SIG-M5 (cell line): ENCODE data around the gene PCYT1A.
A peak's percentile ranks its signal among the peaks of the same experiment; 100 is the strongest.
"Not testable (repeated sequence)": the region's sequence is repeated elsewhere in the genome, so short reads cannot be mapped to it uniquely, and the experiment has no call there.

Source experiments
- DNase-seq: peaks from one replicate; lab custom pipeline; 2025; lab: John Stamatoyannopoulos, UW

The PCYT1A gene

GRCh38 chr3:196287440-196288140 is at the start of gene PCYT1A:
Gene PCYT1A (minus strand): TSS chr3:196287726. CDS start chr3:196270531, 17,195 bp downstream.
- peak; percentile 86 for DNase-seq

GRCh38 chr3:196336319-196337145 is 49.0 kb upstream of the PCYT1A start:
- DNase-seq = no peak

- no peak for DNase-seq
These were observed 48.0 kb upstream of the PCYT1A start for GRCh38 chr3:196335503-196335948.

GRCh38 chr3:196334982-196335381 is 47.5 kb upstream of the PCYT1A start:
- DNase-seq = no peak

- DNase-seq = no peak
These were observed 44.6 kb upstream of the PCYT1A start for GRCh38 chr3:196332168-196332567.

GRCh38 chr3:196327405-196327804 is 39.9 kb upstream of the PCYT1A start:
- no peak for DNase-seq

GRCh38 chr3:196326936-196327335 is 39.4 kb upstream of the PCYT1A start:
- no peak for DNase-seq

GRCh38 chr3:196323691-196324090 is 36.2 kb upstream of the PCYT1A start:
- DNase-seq = no peak

GRCh38 chr3:196323016-196323415 is 35.5 kb upstream of the PCYT1A start:
- no peak for DNase-seq

- no peak for DNase-seq
These were observed 33.6 kb upstream of the PCYT1A start for GRCh38 chr3:196321162-196321561.

GRCh38 chr3:196320137-196320536 is 32.6 kb upstream of the PCYT1A start:
- DNase-seq = no peak

- peak; percentile 35 for DNase-seq
These were observed 30.4 kb upstream of the PCYT1A start, which contains the start of gene DYNLT2B for GRCh38 chr3:196317687-196318467. Gene DYNLT2B (minus strand): TSS chr3:196318240. CDS start chr3:196318152, 88 bp downstream.

- DNase-seq = not testable (repeated sequence)
These were observed 29.5 kb upstream of the PCYT1A start for GRCh38 chr3:196316799-196317686.

GRCh38 chr3:196315821-196316220 is 28.3 kb upstream of the PCYT1A start:
- no peak for DNase-seq

GRCh38 chr3:196314597-196314996 is 27.1 kb upstream of the PCYT1A start:
- no peak for DNase-seq

- not testable (repeated sequence) for DNase-seq
These were observed 26.6 kb upstream of the PCYT1A start for GRCh38 chr3:196314086-196314485.

GRCh38 chr3:196302960-196303359 is 15.4 kb upstream of the PCYT1A start:
- DNase-seq = not testable (repeated sequence)

GRCh38 chr3:196302551-196302950 is 15.0 kb upstream of the PCYT1A start:
- not testable (repeated sequence) for DNase-seq

GRCh38 chr3:196298521-196298920 is 11.0 kb upstream of the PCYT1A start:
- no peak for DNase-seq

GRCh38 chr3:196292286-196292923 is 4.9 kb upstream of the PCYT1A start:
- no peak for DNase-seq

GRCh38 chr3:196288141-196288460 is 575 bp upstream of the PCYT1A start:
- DNase-seq = no peak
